ENCODE measurements around the gene S100P.

- TF ChIP-seq CTCF (conservative IDR thresholded peaks at IDR 0.05; ENCODE audit: low read length) (no peak), EZH2phosphoT487 (IDR thresholded peaks at IDR 0.05; ENCODE audit: borderline replicate concordance) (no peak)
These were observed 15.8 kb downstream of the S100P start, which contains the start of gene MRFAP1L1 for GRCh38 chr4:6709230-6710114.

Measured in Loucy (cell line).